ENCODE measurements around the gene S100A16.
"Not testable (repeated sequence)": the region's sequence is repeated elsewhere in the genome, so short reads cannot be mapped to it uniquely, and the experiment has no call there.

The S100A16 gene

DNA sequence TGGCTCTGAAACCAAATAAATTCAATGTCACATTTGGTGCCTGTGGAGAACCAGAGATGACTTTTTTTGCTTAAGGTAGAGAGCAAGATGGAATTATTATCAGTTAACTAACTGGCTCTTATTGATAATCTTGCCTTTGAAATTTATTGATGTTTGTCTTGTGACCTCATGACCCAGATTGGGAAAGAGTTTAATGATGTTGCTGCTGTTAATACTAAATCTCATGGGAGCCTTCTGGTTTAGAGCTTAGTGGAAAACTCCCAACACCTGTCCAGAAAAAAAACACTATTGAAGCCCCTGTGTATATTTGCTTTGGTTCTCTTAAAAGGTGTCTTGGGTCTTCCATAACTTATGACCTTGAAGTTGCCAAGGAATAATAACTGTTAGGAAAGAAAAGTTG is 30.9 kb upstream of the S100A16 start:
- H3K27ac ChIP-seq, result no peak overlapping the region
- TF ChIP-seq, protein P1, sequence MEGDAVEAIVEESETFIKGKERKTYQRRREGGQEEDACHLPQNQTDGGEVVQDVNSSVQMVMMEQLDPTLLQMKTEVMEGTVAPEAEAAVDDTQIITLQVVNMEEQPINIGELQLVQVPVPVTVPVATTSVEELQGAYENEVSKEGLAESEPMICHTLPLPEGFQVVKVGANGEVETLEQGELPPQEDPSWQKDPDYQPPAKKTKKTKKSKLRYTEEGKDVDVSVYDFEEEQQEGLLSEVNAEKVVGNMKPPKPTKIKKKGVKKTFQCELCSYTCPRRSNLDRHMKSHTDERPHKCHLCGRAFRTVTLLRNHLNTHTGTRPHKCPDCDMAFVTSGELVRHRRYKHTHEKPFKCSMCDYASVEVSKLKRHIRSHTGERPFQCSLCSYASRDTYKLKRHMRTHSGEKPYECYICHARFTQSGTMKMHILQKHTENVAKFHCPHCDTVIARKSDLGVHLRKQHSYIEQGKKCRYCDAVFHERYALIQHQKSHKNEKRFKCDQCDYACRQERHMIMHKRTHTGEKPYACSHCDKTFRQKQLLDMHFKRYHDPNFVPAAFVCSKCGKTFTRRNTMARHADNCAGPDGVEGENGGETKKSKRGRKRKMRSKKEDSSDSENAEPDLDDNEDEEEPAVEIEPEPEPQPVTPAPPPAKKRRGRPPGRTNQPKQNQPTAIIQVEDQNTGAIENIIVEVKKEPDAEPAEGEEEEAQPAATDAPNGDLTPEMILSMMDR (conservative IDR thresholded peaks at IDR 0.05), result no peak

DNA sequence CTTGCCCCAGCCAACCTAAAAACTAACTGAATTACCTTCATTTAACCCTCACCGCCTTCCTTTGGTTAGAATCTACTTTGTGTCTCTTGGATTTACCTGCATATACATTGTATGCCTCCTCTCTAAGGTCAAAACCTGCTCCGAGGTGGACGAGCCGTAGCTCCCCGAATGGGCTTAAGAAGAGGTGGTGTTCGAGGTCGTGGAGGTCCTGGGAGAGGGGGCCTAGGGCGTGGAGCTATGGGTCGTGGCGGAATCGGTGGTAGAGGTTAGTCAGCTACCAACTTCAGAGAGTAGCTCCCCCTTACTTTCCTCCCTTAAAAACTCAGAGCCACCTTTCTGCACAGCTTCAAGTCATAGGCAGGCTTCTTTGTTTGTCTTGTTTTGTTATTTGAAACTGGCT is 30.2 kb upstream of the S100A16 start:
- H3K27ac ChIP-seq, result no peak overlapping the region
- TF ChIP-seq, protein P1 (conservative IDR thresholded peaks at IDR 0.05), result no peak

DNA sequence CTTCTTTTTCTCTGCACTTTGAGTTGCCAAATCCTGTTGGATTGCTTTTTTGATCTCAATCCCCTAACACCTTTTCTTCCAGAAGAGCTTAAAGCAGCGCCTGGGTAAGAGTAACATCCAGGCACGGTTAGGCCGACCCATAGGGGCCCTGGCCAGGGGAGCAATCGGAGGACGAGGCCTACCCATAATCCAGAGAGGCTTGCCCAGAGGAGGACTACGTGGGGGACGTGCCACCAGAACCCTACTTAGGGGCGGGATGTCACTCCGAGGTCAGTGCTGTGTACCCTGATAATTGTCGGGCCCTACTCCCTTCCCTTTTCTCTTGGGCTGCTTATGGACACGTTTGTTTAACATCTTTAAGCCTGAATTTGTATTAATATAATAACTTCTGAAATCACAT is 29.2 kb upstream of the S100A16 start:
- H3K27ac ChIP-seq, result no peak overlapping the region; the same call in 1 of the 2 replicates
- TF ChIP-seq, protein P1 (conservative IDR thresholded peaks at IDR 0.05), result no peak

DNA sequence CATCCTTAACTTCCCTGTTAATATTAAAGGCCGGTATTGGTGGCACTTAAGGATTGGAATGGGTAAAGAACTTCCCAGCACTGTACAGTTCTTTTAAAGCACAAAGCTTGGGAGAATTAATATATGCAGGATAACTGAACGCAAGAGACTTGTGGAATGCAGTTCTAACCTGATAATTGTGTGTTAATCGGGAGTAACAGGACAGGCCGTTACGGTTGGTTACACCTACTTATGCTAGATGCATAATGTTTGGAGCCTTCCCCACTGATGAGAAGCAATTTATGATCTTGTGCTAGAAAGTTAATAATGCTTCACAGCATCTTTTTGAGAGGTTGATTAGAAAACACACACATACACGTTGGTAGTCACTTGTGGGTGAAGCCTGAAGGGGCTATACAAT is 27.9 kb upstream of the S100A16 start:
- H3K27ac ChIP-seq, result no peak overlapping the region
- TF ChIP-seq, protein P1 (conservative IDR thresholded peaks at IDR 0.05), result no peak

DNA sequence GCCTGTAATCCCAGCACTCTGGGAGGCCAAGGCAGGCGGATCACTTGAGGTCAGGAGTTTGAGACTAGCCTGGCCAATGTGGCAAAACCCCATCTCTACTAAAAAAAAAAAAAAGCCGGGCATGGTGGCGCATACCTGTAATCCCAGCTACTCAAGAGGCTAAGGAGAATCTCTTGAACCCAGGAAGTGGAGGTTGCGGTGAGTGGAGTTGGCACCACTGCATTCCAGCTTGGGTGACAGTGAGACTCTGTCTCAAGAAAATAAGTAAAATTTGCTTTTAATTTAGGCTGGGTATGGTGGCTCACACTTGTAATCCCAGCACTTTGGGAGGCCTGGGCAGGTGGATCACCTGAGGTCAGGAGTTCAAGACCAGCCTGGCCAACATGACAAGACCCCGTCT is 27.3 kb upstream of the S100A16 start:
- not testable (repeated sequence) for H3K27ac ChIP-seq

DNA sequence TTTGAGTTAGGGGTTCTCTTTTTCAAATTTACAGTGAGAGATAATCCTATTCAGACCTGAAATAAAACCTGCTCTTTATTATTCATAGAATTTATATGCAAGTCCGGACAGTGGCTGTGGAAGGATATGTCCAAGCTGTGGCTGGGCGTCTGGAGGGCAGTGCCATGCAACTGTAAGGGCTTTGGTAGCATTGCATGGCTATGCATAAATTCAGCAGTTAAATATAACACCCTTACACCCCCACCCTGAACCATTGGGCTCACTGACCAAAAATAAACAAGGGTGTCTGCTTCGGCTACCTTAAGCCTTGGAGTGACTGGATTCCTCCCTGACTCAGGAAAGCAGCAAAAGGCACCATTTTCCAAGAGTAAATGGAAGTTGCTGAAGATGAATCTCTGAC is 26.3 kb upstream of the S100A16 start:
- TF ChIP-seq, protein P1 (conservative IDR thresholded peaks at IDR 0.05), result no peak

DNA sequence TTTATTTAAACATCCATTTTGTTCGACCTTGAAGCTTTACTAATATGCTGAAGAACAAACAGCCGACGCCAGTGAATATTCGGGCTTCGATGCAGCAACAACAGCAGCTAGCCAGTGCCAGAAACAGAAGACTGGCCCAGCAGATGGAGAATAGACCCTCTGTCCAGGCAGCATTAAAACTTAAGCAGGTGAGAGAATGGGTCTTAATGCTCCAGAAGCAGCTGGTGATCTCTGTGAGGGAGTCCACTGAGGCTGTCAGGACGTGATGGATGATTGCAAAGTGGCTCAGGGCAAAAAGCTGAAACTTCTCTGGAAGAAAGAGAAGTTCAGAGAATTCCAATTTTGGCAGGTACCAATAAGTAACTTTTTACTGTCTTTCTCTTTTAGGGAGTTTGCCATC is 25.3 kb upstream of the S100A16 start:
- H3K27ac ChIP-seq, result no peak overlapping the region
- TF ChIP-seq, protein P1 (conservative IDR thresholded peaks at IDR 0.05), result no peak

More for the DNA sequence above, 26.3 kb upstream of the S100A16 start:
- no peak overlapping the region for H3K27ac ChIP-seq

DNA sequence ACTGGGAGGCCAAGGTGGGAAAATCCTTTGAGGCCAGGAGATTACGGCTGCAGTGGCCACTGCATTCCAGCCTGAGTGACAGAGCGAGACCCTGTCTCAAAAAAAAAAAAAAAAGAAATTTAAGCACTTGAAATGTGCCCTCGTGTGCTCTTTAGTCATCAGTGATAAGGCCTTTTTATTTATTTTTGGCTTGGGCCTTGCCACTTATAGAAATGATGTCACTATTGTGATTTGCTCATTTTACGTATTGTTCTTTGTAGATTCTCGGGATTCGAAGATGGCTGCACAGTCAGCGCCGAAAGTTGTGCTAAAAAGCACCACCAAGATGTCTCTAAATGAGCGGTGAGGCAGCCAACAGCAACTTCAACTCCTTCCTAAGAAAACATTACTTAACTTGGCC is 23.4 kb upstream of the S100A16 start:
- H3K27ac ChIP-seq, result no peak overlapping the region; the same call in 1 of the 2 replicates
- TF ChIP-seq, protein P1 (conservative IDR thresholded peaks at IDR 0.05), result no peak

All from VCaP (cell line).